ENCODE measurements around the gene RHOT1. TPM values are rescaled to one million over a fixed set of nuclear protein-coding genes. Genes with fewer than 3 reads are reported as not detected.

Gene RHOT1
- total RNA-seq: 21.0 and 47.1 TPM in 2 replicates

GRCh38 chr17:32142038-32142856, at the start of gene RHOT1:
Gene RHOT1, plus strand, starts transcription at chr17:32142502. Its CDS starts 191 bp downstream, at chr17:32142693.

GRCh38 chr17:32265192-32265923, 123.1 kb downstream of the RHOT1 start, which contains the start of gene RHBDL3:
Gene RHBDL3, plus strand, starts transcription at chr17:32265832. Its CDS starts 358 bp downstream, at chr17:32266190.

Other genes starting within 250 kb of the RHOT1 start
- 17.6 and 39.4 TPM in 2 replicates for gene UTP6, start 240.8 kb upstream of the RHOT1 start, total RNA-seq
- gene SUZ12, start 205.5 kb upstream of the RHOT1 start, total RNA-seq: 17.5 and 36.5 TPM in 2 replicates
- gene LRRC37B, start 135.1 kb upstream of the RHOT1 start, total RNA-seq: 7.6 and 18.9 TPM in 2 replicates
- under 0.01 and 0.06 TPM in 2 replicates for gene RHBDL3, start 123.3 kb downstream of the RHOT1 start, total RNA-seq
- 18.9 and 23.2 TPM in 2 replicates for gene C17orf75, start 199.7 kb downstream of the RHOT1 start, total RNA-seq
- 51.8 and 112 TPM in 2 replicates for gene ZNF207, start 207.7 kb downstream of the RHOT1 start, total RNA-seq

All from bladder microvascular endothelial cell (primary cell).